Measurements from ENCODE around the gene ODAM.

- no peak for TF ChIP-seq ZNF280D (tag by site-specific recombination; IDR thresholded peaks at IDR 0.05)
- no peak for TF ChIP-seq CTCF (tag by site-specific recombination; IDR thresholded peaks at IDR 0.05)
- no peak for TF ChIP-seq MEIS1 (CRISPR knock-in tag; IDR thresholded peaks at IDR 0.05; ENCODE audit: borderline replicate concordance)
- TF ChIP-seq FEZF1 (tag by site-specific recombination; IDR thresholded peaks at IDR 0.05), result no peak
- TF ChIP-seq ZNF544 (tag by site-specific recombination; IDR thresholded peaks at IDR 0.05), result no peak
- peak; percentile 60 for TF ChIP-seq ZBTB11 (tag by site-specific recombination; conservative IDR thresholded peaks at IDR 0.05; ENCODE audit: low read depth)
Observed at GRCh38 chr4:70152088-70152487, 43.4 kb upstream of the ODAM start.

All from HEK293 (cell line).